DMS79 (cell line): Measurements from ENCODE around the gene TAMALIN.

Experiments used
- DNase-seq: peaks from one replicate; lab custom pipeline; 2025; lab: John Stamatoyannopoulos, UW

TAMALIN gene

GRCh38 chr12:52055731-52056711, 49.3 kb downstream of the TAMALIN start:
- DNase-seq = no peak

GRCh38 chr12:52056801-52057637, 50.3 kb downstream of the TAMALIN start:
- DNase-seq = no peak

- DNase-seq = no peak
Measured at GRCh38 chr12:52057638-52058576, 51.2 kb downstream of the TAMALIN start.

GRCh38 chr12:52058631-52059361, 52.0 kb downstream of the TAMALIN start:
- no peak for DNase-seq

GRCh38 chr12:52059582-52060497, 53.1 kb downstream of the TAMALIN start:
- no peak for DNase-seq

- no peak for DNase-seq
Measured at GRCh38 chr12:52060498-52061177, 53.9 kb downstream of the TAMALIN start.

GRCh38 chr12:52061470-52062166, 54.9 kb downstream of the TAMALIN start:
- no peak for DNase-seq

- DNase-seq = no peak
Measured at GRCh38 chr12:52062167-52063081, 55.7 kb downstream of the TAMALIN start.

GRCh38 chr12:52063082-52063924, 56.6 kb downstream of the TAMALIN start:
- DNase-seq = no peak

- DNase-seq = no peak
Measured at GRCh38 chr12:52063981-52064649, 57.4 kb downstream of the TAMALIN start.
